NCI-H226 (cell line): ENCODE results near the gene CAMKMT.
"Not testable (repeated sequence)": the region's sequence is repeated elsewhere in the genome, so short reads cannot be mapped to it uniquely, and the experiment has no call there.

Experiments
- DNase-seq: peaks from one replicate; pipeline ENCODE4 v3.0.0-alpha.2; 2015

CAMKMT gene

DNA sequence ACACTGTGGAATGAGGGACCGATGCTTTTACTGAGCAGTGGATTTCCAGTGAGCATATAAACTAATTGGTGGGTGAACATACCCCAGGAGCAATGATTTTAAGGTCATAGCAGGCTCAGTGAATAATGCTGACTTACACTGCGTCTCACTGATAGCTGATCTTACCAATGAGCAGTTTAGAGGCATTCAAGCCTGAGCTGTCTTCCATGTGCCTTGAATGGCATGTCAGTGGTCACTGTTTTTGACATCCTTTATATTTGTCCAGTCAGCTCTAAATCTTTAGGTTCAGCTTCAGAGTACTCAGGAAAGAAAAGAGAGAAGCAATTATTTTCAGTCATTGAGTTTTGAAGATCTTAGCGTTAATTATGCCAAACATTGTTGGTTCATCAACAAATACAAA, 88.3 kb downstream of the CAMKMT start:
- no peak for DNase-seq

DNA sequence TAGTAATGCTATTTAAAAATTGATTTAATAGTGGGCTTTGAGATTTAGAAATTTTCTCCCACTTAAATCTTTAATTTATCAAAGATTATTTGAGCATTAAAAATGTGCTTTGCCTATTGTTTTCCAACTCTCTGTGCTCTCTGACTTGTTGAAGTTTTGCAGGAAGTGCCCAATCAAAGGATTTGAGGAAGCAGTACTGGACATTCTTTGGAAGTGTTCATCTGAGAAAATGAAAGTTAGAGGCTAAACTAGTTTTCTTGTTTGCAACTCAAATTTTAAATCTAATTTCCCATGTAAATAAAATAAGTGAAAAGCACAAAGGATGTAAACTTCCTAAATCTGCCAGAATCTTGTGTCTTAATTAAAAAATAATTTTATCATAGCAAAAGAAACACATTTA, 89.1 kb downstream of the CAMKMT start:
- DNase-seq, result no peak

DNA sequence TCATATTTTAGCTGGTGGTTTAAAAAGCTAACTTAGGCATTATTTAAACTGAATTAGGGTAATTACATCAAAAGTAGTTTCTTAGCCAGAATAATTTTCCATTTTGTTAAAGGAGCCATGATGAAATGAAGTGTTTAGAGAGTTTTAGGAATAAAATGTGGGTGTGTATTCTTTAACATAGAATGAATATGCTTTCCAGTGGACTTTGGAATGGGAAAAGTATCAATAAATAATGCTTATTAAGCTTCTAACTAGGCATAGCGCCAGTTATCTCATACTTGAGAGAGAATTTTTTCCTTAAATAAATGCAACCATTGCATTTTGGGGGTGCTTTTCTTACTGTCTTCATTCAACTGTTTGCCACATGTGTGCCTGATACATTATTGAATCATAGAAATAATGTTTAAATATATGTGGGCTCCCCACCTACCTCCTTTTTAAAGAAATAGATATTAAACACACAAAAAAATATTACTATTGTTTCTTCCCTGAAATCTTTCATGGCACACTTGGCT, 90.4 kb downstream of the CAMKMT start:
- DNase-seq, result no peak

DNA sequence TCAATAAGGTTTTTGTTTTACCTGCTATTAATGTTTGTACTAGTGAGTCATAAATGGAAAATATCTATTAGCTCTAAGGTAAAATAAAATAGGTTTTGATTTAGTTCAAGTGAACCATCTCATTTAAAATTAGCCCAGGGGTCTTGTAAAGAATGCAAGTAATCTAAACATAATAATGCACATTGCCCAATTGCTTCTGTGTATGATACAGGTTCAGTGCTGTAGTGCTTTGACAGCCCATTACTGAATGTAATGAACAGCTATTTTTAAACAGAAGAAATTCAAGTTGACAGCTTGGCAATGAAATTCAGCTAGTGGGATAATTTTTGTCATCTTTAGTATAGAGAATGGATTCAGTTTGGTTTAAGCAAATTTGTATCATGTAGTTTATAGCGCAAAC, 91.5 kb downstream of the CAMKMT start:
- no peak for DNase-seq

DNA sequence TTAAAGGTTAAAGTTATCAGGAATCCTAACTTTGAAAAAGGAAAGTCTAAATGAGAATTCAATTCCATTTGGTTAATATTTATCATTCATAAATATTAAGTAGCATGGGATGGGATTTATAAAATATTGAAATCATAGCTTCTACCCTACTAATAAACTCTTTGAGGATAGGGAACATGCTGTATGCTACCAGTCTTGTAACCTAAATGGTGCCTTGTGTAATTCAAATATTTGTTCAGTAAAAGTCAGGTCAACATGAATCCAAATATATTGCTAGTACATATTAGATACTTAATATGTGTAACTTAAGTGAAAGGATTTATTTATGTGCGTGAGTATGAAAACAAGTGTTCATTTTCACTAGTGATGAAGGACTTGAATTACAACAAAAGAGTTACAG, 94.1 kb downstream of the CAMKMT start:
- no peak for DNase-seq

DNA sequence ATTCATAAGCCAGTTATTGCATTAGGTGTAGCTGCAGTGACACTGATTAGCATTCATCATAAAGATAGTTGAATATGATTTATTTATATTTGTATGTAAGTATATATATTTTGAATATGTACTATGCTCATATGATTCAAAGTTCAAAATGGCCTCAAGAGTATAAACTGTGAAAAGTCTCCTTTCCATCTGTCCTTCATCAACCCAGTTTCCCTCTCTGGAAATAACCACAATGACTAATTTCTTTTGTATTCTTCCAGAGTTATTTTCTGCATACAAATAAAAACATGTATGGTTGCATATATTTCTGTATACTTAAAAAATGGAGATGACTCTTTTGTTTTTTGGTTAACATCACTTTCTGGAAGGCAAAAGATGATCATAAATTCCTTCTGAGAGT, 95.2 kb downstream of the CAMKMT start:
- DNase-seq, result no peak

DNA sequence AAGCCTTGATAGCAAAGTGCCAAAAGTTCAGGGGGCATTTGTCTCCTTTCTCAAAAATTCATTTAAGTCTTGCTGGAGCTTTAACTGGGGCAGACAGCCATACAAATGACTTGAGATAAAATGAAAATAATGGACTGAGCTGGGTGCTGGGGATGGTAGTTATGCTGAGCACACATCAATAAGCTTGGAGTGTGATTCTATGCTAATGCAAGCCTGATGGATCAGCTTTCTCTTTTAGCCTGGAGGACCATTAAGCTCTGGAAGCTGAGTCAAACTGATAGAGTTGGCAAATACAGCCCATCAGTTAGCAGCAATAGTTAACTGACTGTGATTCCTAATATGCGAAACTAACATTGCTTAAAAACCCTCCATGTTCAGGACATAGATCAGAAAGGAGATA, 98.0 kb downstream of the CAMKMT start:
- DNase-seq, result no peak

DNA sequence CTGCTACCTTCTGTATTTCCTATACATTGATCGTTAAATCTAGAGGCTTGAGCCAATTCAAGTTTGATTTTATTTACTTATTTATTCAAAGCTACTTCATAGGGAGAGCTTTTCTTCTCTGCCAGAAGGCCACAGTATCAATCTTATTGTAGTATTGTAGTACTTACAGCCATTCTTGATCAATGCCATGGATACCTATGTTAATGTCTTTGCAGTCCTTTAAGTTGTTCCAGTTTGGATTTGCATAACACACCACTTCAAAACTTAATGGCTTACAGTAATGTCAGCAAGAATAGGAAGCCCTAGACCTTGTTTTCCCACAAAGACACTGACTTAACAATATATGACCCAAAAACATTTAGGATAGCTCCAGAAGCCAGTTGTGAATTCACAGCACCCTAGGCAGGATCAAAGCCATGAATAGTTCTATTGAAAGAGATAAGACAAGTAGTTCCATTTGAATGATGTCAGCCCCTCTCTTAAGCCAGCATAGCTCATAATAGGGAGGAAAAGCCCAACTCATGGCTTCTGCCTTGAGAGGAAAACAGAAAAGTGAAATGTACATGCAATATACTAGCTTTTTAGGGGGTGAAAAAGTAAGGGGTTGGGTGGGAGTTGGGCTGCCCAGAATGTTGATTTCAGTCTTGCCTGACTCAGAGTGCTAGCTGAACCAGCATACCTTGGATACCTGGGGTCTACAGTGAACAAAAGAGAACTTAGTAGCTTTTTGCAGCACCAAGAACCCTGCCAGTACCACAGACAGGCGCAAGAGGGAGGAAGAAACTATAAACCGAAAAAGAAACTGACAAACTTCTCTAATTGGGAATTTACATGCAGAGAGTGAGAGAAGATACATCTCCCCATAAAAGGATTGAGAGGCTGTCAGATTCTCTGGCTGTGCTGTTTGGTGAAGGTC, 101.4 kb downstream of the CAMKMT start:
- DNase-seq, result no peak

DNA sequence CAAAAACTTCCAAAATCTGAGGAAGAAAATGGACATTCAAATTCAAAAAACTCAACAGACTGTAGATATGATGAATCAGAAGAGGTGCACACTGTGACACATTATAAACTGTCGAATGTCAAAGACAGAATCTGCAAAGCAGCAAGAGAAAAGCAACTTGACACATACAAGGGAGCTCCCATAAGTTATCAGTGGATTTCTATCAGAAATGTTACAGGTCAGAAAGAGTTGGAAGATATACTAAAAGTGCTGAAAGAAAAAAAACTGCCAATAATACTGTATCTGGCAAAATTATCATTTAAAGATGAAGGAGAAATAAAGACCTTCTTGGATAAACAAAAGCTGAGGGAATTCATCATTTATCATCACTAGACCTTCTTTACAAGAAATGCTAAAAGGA, 102.7 kb downstream of the CAMKMT start:
- no peak for DNase-seq

DNA sequence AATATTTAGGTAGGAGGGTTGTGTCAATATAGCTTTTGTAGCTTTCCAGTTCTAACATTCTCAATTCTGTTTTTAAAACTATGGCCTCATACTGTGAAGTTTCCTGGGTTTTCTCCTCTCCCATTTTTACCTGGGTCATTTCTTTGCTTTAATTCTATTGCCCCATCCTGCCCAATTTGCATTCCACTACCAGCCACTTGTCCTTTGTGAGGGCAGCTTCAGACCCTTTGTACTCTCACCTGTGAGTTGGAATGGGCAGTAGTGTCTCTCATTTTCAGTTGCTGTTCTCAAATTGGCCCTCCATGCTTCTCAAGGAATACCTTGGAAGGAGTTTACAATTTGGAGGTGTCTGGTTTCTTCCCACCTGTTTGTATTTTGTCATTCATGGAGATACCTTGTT, 108.4 kb downstream of the CAMKMT start:
- DNase-seq, result no peak

DNA sequence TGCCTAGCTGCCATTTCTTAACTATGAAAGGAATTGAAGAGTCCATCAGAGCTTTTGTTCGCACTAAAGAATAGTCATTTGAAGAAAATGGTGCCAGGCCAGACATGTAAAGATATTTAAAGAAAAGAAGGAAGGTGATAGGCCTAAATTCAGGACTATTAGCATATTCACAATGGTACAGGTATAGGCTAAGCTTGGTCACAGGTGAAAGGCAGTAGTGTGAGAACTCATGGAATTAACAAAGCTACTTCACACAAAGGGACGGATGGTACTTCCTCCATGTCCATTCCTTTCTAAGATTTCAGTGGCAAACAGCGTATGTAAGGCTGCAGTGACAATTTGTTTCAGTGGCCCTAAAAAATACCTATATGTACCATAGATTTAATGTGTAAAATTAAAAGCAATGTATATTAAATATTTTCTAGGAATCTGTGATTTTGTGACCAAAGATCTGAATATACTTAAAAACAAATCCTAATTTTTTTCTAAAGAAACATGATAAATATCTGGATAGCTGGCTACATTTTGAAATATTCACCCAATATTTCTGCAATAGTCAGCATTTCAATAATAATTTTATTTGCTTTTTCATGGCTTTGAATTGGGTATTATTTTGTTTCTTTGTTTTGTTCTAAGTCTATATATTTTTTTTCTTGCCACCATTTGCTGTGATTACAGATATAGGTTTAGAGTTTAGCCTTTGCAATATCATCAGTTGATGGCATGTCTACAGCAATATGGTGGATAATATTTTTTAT, 116.1 kb downstream of the CAMKMT start:
- DNase-seq, result no peak

DNA sequence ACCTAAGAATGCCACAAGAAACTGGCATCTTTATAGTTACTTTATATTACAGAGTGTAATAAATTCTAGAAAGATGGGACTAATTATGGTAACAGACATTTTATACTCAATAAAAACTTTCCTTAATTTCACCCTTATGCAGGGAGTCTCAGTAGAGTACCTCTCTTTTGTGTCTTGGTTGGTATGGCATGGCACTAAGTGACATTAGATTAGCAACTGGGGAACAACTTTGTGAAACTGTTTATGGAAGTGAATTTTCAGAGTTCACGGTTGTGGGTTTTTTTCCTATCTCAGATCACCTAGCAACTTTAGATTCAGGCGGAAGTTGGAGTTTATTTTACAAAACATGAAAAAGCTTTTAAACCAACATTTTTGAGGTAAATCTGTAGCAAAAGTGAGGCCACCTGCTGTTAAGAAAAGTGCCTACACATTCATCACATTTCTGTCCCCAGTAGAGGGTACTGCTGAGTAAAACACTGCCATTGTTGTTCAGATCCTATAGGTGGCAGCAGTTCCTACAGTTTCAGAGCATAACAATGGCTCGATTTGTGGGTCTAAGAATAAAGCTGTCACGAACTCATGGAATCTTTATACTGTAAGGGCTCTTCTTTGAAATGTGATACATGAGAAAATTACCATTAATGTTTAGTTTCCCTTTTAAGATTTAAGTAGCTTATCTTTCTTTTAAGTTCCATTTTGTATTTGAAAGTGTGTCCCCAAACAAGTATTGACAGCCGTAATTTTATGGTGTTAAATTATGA, 117.6 kb downstream of the CAMKMT start:
- peak; percentile 46 for DNase-seq

DNA sequence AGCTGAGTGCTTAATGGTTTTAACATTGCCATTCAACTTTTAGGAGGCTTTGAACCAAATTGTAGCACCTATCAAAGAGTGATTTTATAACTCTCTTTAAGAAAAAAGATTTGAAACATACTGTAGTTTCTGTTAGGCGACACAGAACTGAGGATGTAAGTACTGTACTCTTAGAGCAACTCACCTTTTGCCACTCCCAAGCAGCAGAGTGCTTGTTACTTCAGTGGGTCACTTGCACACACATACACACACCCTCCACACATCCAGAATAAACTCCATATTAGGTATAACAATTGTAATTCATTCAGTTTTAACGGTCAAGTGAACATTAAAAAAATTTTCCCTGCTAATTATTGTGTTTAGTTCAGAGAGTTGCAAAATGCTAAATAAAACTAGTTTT, 118.3 kb downstream of the CAMKMT start:
- DNase-seq, result no peak

DNA sequence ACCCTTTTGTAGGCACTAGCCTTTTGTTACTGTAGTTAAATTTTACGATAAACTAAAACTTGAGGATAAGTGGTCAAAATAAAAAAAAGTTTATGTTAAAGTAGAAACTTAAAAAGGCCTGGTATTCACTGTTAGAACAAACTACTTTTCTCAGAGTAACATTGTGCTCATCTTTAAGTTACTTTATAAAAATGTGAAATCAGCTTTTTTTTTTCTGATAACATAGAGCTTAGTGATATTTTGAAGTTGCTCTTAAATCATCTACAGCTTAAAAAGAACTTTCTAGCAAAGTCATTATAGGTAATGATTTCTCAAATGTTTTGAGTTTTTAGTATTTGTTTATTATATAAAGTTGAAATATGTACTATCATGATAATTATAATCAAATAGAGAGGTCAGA, 125.3 kb downstream of the CAMKMT start:
- DNase-seq, result no peak

DNA sequence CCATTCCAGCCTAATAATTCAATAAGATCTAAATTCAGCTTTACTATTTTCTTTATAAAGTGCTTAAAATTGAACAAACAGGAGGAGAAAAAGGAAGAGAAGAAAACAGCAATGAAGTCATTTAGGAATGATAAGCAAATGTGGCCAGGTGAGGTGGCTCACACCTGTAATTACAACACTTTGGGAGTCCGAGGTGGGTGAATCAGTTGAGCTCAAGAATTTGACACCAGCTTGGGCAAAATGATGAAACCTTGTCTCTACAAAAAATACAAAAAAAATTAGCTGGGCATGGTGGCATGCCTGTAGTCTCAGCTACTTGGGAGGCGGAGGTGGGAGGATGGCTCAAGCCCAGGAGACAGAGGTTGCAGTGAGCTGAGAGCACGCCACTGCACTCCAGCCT, 129.0 kb downstream of the CAMKMT start:
- no peak for DNase-seq

DNA sequence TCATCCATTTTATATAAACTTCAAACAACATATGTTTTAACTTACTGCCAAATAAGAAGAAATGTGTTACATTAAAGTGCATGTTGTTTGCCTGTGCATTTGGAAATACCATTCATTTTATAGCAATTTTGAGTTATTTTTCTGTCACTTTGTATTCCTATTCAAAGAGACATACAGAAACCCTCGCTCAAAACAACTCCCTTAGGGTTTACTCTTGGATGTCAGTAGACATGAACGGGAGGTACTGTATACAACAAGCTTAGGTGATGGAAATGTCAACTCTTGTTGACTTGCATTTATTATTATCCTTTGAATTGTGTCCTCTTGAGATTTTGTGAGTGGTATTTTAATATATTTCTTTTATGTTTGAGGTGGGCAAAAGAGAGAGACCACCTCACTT, 132.3 kb downstream of the CAMKMT start:
- DNase-seq, result no peak

DNA sequence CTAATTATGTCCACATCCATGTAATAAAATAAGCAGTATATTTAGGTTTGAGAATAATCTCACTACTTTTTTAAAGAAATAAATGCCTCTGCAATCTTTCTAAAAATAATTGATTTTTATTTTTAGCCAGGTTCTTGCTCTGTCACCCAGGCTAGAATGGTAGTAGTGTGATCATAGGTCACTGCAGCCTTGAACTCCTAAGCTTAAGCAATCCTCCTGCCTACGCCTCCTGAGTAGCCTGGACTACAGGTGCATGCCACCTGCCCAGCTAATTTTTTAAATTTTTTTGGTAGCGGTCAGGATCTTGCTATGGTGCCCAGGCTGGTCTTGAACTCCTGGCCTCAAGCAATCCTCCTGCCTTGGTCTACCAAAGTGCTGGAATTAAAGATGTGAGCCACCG, 133.3 kb downstream of the CAMKMT start:
- no peak for DNase-seq

DNA sequence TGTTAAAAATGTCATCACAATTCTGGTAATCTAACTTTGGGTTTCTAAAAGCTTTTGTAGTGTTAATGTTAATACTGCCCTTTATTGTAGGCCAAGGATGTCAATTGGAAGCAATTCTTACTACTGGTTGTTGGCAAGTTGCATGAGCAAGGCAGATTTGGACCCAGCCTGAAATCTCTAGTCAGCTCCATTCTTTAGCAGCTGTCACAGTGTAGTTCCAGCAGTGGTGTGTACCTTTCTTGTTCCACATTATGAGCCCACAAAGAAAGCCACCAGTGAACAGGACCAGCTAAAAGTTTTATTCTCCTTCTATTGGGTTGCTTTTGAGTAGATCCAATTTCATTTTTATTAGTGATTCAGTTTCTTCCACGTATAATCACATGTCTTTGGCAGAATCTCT, 133.8 kb downstream of the CAMKMT start:
- no peak for DNase-seq

DNA sequence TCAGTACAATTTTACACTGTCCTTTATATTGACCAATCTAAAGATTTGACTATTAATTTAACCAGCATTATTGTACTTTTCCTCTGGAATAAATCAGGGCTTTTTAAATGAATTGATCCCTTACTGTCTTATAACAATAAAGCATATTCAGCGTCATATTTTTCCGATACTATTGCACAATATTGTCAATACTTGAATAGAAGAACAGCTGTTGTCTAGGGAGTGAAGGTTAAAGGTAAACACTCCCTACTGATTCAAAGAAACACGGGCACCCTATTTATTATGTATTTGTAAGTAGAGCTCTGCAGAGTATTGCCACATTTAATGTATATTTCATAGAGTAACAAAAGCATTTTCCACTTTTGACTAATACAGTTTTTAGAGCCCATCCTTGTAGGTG, 134.4 kb downstream of the CAMKMT start:
- no peak for DNase-seq

DNA sequence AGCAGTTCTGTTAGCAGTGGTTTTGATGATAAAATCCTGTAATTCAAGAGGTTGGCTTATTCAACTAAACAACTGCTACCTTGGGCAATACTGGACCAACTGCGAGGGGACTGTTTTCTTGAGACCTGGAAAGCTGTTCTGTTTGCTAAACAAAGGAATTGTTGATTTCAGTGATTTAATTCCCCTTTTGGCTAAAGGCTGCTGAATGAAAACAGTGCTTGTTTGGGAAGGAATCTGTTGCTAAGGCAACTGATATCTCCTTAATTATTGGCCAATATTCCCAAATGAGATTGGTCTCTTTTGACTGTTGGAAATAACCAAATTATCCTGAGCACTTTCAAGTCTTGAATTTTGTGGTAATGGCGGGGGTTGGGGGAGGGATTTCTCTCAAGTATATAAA, 136.8 kb downstream of the CAMKMT start:
- DNase-seq, result no peak

DNA sequence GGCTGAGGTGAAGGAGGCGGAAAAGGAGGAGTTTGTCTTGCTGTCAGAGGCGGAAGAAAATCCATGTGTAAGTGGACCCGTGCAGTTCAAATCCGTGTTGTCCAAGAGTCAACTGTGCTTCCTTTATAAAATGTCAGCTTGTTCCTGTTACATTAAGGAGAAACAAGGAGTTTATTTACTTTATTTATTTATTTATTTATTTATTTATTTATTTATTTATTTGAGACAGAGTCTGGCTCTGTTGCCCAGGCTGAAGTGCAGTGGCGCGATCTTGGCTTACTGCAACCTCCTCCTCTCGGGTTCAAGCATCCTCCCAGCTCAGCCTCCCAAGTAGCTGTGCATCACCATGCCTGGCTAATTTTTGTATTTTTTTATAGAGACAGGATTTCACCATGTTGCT, 143.9 kb downstream of the CAMKMT start:
- DNase-seq, result not testable (repeated sequence)

DNA sequence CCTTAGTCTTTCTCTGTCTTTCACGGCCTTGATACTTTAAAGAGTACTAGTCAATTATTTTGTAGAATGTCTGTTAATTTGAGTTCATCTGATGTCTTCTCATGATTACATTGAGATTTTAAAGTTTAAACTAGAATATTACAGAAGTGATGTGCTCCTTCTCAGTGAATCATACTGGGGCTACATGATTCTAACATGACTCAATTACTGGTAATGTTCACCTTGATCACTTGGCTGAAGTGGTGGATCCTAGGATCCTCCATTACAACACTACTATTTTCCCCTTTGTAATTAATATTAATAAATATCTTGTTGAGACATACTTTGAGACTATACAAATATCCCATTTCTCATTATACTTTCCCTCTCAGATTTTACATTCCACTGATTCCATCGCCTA, 148.5 kb downstream of the CAMKMT start:
- peak; percentile 27 for DNase-seq

DNA sequence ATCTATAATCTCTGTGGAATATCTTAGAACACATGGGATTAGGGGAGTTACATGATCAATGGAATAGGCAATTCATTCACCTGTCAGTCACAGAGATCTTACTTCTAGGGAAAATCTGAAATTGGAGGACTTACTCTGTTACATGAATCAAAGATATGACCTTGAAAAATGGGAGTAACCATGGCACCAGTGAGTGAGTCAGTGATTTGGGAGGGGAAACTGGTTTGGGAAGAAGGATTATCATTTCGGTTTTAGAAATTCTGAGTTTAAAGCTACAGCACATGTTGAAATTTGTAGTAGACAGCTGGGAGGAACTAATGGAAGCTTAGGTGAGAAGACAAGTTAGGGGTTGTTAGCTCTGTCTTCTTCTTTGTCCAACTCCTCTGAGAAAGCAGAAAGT, 153.7 kb downstream of the CAMKMT start:
- DNase-seq, result no peak
